B cell (primary cell): ENCODE measurements around the gene SORL1.

Experiments
- EZH2 ChIP-seq: IDR thresholded peaks from 2 replicates; pipeline ENCODE4 v1.6.1; 2012; ENCODE audit warnings: borderline replicate concordance, low read depth, mild to moderate bottlenecking, moderate library complexity, low read length; ENCODE audit not compliant: insufficient read depth, poor library complexity, severe bottlenecking
- TF ChIP-seq, protein P1 (sequence below): fragments of 200-600 bp; IDR thresholded peaks from one replicate; pipeline ENCODE4 v1.8.0; 2022; ENCODE audit warnings: antibody characterized with exemption, mild to moderate bottlenecking

DNA sequence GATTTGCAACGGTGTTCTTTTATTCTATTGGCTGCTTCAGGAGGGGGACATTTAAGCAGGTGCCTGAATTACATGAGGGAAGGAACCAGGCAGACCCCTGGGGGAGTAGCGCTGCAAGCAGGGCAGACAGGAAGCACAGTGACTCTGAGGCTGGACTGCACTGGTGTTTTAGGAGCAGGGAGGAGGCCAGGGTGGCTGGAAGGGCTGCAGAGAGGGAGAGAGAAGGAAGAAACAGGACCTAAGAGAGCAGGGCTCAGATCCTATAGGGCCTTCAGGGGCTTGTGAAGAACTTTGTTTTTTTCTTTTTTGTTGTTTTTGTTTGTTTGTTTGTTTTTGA lies 63.2 kb downstream of the SORL1 start:
- TF ChIP-seq, protein P1, sequence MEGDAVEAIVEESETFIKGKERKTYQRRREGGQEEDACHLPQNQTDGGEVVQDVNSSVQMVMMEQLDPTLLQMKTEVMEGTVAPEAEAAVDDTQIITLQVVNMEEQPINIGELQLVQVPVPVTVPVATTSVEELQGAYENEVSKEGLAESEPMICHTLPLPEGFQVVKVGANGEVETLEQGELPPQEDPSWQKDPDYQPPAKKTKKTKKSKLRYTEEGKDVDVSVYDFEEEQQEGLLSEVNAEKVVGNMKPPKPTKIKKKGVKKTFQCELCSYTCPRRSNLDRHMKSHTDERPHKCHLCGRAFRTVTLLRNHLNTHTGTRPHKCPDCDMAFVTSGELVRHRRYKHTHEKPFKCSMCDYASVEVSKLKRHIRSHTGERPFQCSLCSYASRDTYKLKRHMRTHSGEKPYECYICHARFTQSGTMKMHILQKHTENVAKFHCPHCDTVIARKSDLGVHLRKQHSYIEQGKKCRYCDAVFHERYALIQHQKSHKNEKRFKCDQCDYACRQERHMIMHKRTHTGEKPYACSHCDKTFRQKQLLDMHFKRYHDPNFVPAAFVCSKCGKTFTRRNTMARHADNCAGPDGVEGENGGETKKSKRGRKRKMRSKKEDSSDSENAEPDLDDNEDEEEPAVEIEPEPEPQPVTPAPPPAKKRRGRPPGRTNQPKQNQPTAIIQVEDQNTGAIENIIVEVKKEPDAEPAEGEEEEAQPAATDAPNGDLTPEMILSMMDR: no peak
- TF ChIP-seq EZH2: no peak
